Gastroesophageal sphincter (tissue), 3 donors: ENCODE data around the gene PDXP.

Source experiments
- CTCF ChIP-seq, 4 experiments: fragments of 200-600 bp in 2 of 4; fragments of 450-650 bp in 2 of 4; sonication (generic) in 1 of 4; IDR thresholded peaks; one replicate each; pipeline ENCODE4 v1.5.1; 2017 to 2019; ENCODE audit warnings: antibody characterized with exemption in 4 of 4, mild to moderate bottlenecking in 2 of 4, moderate library complexity in 2 of 4
- POLR2A ChIP-seq, 2 donors: fragments of 450-650 bp; IDR thresholded peaks; one replicate each; pipeline ENCODE4 v1.6.1; 2017; ENCODE audit warnings: antibody characterized with exemption in 2 of 2, mild to moderate bottlenecking in 2 of 2, moderate library complexity in 1 of 2

GRCh38 chr22:37708580-37709444 lies 50.3 kb downstream of the PDXP start:
- no peak for TF ChIP-seq CTCF (IDR thresholded peaks at IDR 0.05)
- TF ChIP-seq POLR2A (IDR thresholded peaks at IDR 0.05): no peak
